GM12878 (cell line): ENCODE results near the gene COL4A1. TPM values are rescaled to one million over a fixed set of nuclear protein-coding genes. Genes with fewer than 3 reads are reported as not detected.

Experiments used
- ATAC-seq: fragments of 200-7000 bp; cut with Tn5 transposase; 3 replicates; pipeline ENCODE4 v1.9.1; 2020; ENCODE audit warnings: mild to moderate bottlenecking, moderate library complexity
- BruUV-seq: library from RNA; stranded (reverse); fragments of 400-500 nt; replicated peaks from 2 replicates; lab custom pipeline; 2021; lab: Mats Ljungman, UMichigan
- CTCF ChIA-PET: fragments of 300-600 bp; sonication (Branson Sonifier 250); formaldehyde crosslinking; extraction: SDS; loops from one replicate; lab custom pipeline; 2021; ENCODE audit warnings: inconsistent platforms; lab: Yijun Ruan, JAX
- POLR2A ChIA-PET: fragments of 350-600 bp; formaldehyde crosslinking; extraction: SDS; loops from one replicate; lab custom pipeline; 2021; ENCODE audit warnings: inconsistent platforms; lab: Charles Lee
- RAD21 ChIA-PET: fragments of 300-600 bp; sonication (Branson Sonifier 250); formaldehyde crosslinking; loops from one replicate; lab custom pipeline; 2023; ENCODE audit warnings: antibody characterized with exemption; ENCODE audit not compliant: unreplicated experiment; lab: Charles Lee
- SMC1A ChIA-PET: fragments of 300-600 bp; sonication (Branson Sonifier 250); formaldehyde crosslinking; loops from one replicate; lab custom pipeline; 2023; ENCODE audit not compliant: unreplicated experiment, uncharacterized antibody; lab: Charles Lee
- DNase-seq: peaks from one replicate; pipeline ENCODE4 v3.0.0-alpha.2; 2011; ENCODE audit warnings: low read depth, low spot score
- FAIRE-seq: peaks from 3 replicates; lab custom pipeline; 2011; peaks lifted over from hg19 to GRCh38; lab: Jason Lieb, UNC
- H2AFZ ChIP-seq: 2 replicates; pipeline ENCODE4 v1.6.0; 2011; ENCODE audit warnings: low read depth, low read length, control low read depth; ENCODE audit not compliant: control insufficient read depth
- H3K27ac ChIP-seq: 2 replicates; pipeline ENCODE4 v1.5.1; 2011; ENCODE audit warnings: control low read depth; ENCODE audit not compliant: control insufficient read depth, insufficient read depth
- H3K27me3 ChIP-seq, 2 experiments: replicated peaks in 1 of 2; 2 replicates each; pipeline versions ENCODE4 v1.6.0 to v1.6.1; 2011; ENCODE audit warnings: low read length in 1 of 2; ENCODE audit not compliant: control insufficient read depth in 2 of 2, insufficient read depth in 2 of 2
- H3K36me3 ChIP-seq, 2 experiments: 2 replicates each; pipeline ENCODE4 v1.5.1; 2011; ENCODE audit warnings: low read length in 1 of 2; ENCODE audit not compliant: control insufficient read depth in 2 of 2, insufficient read depth in 2 of 2
- H3K4me1 ChIP-seq: 2 replicates; pipeline ENCODE4 v1.6.1; 2011; ENCODE audit warnings: mild to moderate bottlenecking, low read length, moderate library complexity, mixed read lengths; ENCODE audit not compliant: control insufficient read depth, insufficient read depth
- H3K4me2 ChIP-seq: 2 replicates; pipeline ENCODE4 v1.6.0; 2011; ENCODE audit warnings: control low read depth; ENCODE audit not compliant: control insufficient read depth, insufficient read depth
- H3K4me3 ChIP-seq: fragments of 200-600 bp; sonication (generic); 2 replicates; pipeline ENCODE4 v1.5.1; 2016
- H3K79me2 ChIP-seq: 2 replicates; pipeline ENCODE4 v1.6.0; 2011; ENCODE audit warnings: low read length; ENCODE audit not compliant: control insufficient read depth, insufficient read depth
- H3K9ac ChIP-seq: 2 replicates; pipeline ENCODE4 v1.8.0; 2011; ENCODE audit warnings: low read length, control low read depth, mixed read lengths; ENCODE audit not compliant: control insufficient read depth, insufficient read depth
- H3K9me3 ChIP-seq: replicated peaks from 3 replicates; pipeline ENCODE4 v1.5.1; 2011; ENCODE audit warnings: mild to moderate bottlenecking, low read length; ENCODE audit not compliant: control insufficient read depth, insufficient read depth
- H4K20me1 ChIP-seq: 2 replicates; pipeline ENCODE4 v1.6.0; 2011; ENCODE audit not compliant: control insufficient read depth, insufficient read depth
- EZH2 ChIP-seq: IDR thresholded peaks from 2 replicates; pipeline ENCODE4 v1.6.1; 2012; ENCODE audit warnings: low read depth, mild to moderate bottlenecking, control low read depth, inconsistent platforms, low read length, borderline replicate concordance; ENCODE audit not compliant: control insufficient read depth
- KAT2A ChIP-seq: conservative IDR thresholded peaks from 2 replicates; pipeline ENCODE4 v1.6.1; 2011; ENCODE audit warnings: low read depth, low read length; ENCODE audit not compliant: control insufficient read depth
- RAD51 ChIP-seq: fragments of 450-650 bp; IDR thresholded peaks from 2 replicates; pipeline ENCODE4 v1.6.1; 2016; ENCODE audit warnings: moderate library complexity, mild to moderate bottlenecking, inconsistent platforms
- RFX5 ChIP-seq: IDR thresholded peaks from 2 replicates; pipeline ENCODE4 v1.6.1; 2011; ENCODE audit warnings: low read depth, low read length, improper control_type of control experiment
- WRNIP1 ChIP-seq: IDR thresholded peaks from 2 replicates; pipeline ENCODE4 v1.6.1; 2011; ENCODE audit warnings: low read depth, low read length, improper control_type of control experiment, borderline replicate concordance
- ZNF217 ChIP-seq: fragments of 450-650 bp; IDR thresholded peaks from 2 replicates; pipeline ENCODE4 v1.6.1; 2017; ENCODE audit warnings: antibody characterized with exemption, mild to moderate bottlenecking
- WGBS: methylation state at CpG from one replicate; pipeline ENCODE4 v1.1.6; 2016; ENCODE audit warnings: low lambda C conversion rate; ENCODE audit not compliant: insufficient replicate concordance, insufficient coverage; ENCODE audit errors: missing lambda C conversion rate; 5-methylcytosine and 5-hydroxymethylcytosine counted together
- in situ Hi-C: fragments of 300-500 bp; cut with MboI; formaldehyde crosslinking; loops from 9 replicates; pipeline ENCODE4 v1.14.3; 2018; ENCODE audit warnings: mixed read lengths
- intact Hi-C: fragments of 100-400 bp; cut with micrococcal nuclease; formaldehyde crosslinking; loops from one replicate; pipeline ENCODE4 v1.14.2; 2022; ENCODE audit not compliant: unreplicated experiment
- polyA plus RNA-seq, 11 experiments: library from polyadenylated mRNA; depleted of rRNA in 4 of 11; unstranded in 6 of 11; stranded (reverse) in 5 of 11; fragments of >200 nt; fragmentation: Nextera tagmentation in 4 of 11; fragmentation: Illumina TruSeq in 1 of 11; extraction: Ambion mirVana in 4 of 11; extraction: Trizol in 1 of 11; gene quantifications; 1 replicate in 1 of 11; 2 replicates in 10 of 11; pipeline versions ENCODE4 v1.2.1 to v1.2.3, GENCODE V29; 2011 to 2016; ENCODE audit warnings: inconsistent platforms in 2 of 11, missing spikeins in 2 of 11, low read depth in 1 of 11
- total RNA-seq, 4 experiments: library from RNA; depleted of rRNA in 3 of 4; stranded (reverse); fragments of >200 nt in 3 of 4; fragmentation: Illumina TruSeq in 1 of 4; extraction: Trizol in 1 of 4; gene quantifications; 2 replicates each; pipeline versions ENCODE4 v1.2.1 to v1.2.3, GENCODE V29; 2013 to 2021
- TF ChIP-seq, protein P1 (sequence below): fragments of 450-650 bp; IDR thresholded peaks from 2 replicates; pipeline ENCODE4 v1.6.1; 2017; ENCODE audit warnings: mild to moderate bottlenecking
- TF ChIP-seq, protein P2 (sequence below): fragments of 450-650 bp; IDR thresholded peaks from 2 replicates; pipeline ENCODE4 v1.6.1; 2017; ENCODE audit warnings: borderline replicate concordance

Gene COL4A1
- total and polyA plus RNA-seq, 10 of the 15 experiments (the other 5 are each of a cell fraction or from before 2014, with no cell fraction given), result 0.07 to 0.31 (median 0.13) TPM; not detected in 6

DNA sequence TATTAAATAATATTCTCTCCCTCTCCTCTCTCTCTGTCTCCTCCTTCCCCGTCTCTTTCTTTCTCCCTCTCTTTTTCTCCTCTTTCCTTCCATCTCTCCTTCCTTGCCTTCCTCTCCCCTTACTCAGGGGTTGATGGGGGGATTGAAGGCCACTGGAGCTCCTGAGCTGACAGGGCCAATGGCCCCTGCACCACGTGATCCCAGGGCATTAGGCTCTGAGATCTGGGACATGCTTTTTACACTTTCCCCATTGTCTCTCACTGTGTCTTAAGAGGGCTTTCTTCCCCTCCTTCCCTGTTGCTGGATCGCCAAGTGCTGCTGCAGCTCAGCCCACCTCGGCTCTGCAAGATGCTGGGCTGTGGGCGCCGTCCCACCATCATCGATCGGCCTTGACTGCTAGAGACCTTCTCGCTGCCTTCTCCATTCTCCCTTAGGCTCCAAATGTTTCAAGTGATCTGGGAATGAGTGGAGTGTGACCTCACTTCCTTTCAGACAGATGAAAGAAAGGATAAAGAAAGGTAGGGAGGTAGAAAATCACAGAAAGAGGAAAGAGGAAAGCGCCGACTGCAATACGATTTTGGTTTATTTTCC is 42.2 kb downstream of the COL4A1 start:
- H3K9ac ChIP-seq, result no peak overlapping the region
- FAIRE-seq (no peak), ATAC-seq (no peak), DNase-seq (no peak)
- ChIA-PET RAD21 (no interaction called here), POLR2A (no interaction called here), CTCF (no interaction called here), SMC1A (no interaction called here)
- no peaks in the 10 kb centered on the region for H3K79me2 ChIP-seq
- TF ChIP-seq, protein P1, sequence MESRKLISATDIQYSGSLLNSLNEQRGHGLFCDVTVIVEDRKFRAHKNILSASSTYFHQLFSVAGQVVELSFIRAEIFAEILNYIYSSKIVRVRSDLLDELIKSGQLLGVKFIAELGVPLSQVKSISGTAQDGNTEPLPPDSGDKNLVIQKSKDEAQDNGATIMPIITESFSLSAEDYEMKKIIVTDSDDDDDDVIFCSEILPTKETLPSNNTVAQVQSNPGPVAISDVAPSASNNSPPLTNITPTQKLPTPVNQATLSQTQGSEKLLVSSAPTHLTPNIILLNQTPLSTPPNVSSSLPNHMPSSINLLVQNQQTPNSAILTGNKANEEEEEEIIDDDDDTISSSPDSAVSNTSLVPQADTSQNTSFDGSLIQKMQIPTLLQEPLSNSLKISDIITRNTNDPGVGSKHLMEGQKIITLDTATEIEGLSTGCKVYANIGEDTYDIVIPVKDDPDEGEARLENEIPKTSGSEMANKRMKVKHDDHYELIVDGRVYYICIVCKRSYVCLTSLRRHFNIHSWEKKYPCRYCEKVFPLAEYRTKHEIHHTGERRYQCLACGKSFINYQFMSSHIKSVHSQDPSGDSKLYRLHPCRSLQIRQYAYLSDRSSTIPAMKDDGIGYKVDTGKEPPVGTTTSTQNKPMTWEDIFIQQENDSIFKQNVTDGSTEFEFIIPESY, result no peak
- no peak for TF ChIP-seq KAT2A
- no peak for TF ChIP-seq WRNIP1
- TF ChIP-seq ZNF217, result no peak
- TF ChIP-seq RAD51, result no peak
- H3K4me3 ChIP-seq, result no peak overlapping the region
- H3K27ac ChIP-seq, result no peak overlapping the region
- H3K4me1 ChIP-seq, result no peaks in the 10 kb centered on the region
- no peaks in the 10 kb centered on the region for H4K20me1 ChIP-seq
- H3K9me3 ChIP-seq, result no peaks in the 10 kb centered on the region
- BruUV-seq, result no TSS peak
- intact Hi-C loops (no loop called here), in situ Hi-C loops (no loop called here)
- H3K27me3 ChIP-seq, result peaks cover 2 to 3% of the 10 kb centered on the region in 2 experiments; a peak in 2 of 4 replicates
- no peak overlapping the region for H2AFZ ChIP-seq
- H3K4me2 ChIP-seq, result no peak overlapping the region
- 32% methylated on average over 12 of the region's 12 CpGs for WGBS
- H3K36me3 ChIP-seq, result no peaks in the 10 kb centered on the region

DNA sequence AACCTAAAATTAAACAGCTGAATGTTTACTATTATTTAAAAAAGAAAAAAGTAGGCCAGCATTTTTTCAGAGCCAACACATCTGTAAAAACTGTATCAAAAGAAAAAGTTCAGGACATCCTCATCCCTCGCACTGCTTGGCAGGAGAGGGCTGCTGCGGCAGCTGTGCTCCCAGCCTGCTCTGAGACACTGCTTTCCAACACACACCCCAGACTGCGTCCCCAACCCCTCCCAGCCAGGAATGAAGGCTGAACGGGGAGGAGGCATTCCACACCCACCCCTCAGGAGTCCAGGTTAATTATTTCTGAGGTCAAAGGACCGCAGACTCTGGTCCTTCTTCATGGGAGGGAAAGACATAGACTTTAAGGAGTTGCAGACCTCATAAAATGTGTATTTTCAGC is 43.1 kb downstream of the COL4A1 start:
- no peak overlapping the region for H3K4me3 ChIP-seq
- H3K36me3 ChIP-seq, result no peaks in the 10 kb centered on the region
- in situ Hi-C loops, result no loop called here
- no peaks in the 10 kb centered on the region for H3K9me3 ChIP-seq
- H4K20me1 ChIP-seq, result no peaks in the 10 kb centered on the region
- ATAC-seq, result no peak
- H3K27ac ChIP-seq, result no peak overlapping the region
- no peak overlapping the region for H3K9ac ChIP-seq
- H3K79me2 ChIP-seq, result no peaks in the 10 kb centered on the region
- H3K27me3 ChIP-seq, result peaks cover 2 to 3% of the 10 kb centered on the region in 2 experiments; a peak in 2 of 4 replicates
- POLR2A ChIA-PET, result no interaction called here
- RAD21 ChIA-PET, result no interaction called here
- SMC1A ChIA-PET, result interaction anchor here (0.6 kb wide), 1 partner anchor 565 kb away, joined by 3 read pairs; no protein-coding TSS in a partner anchor
- H3K4me2 ChIP-seq, result no peak overlapping the region
- TF ChIP-seq RFX5 (no peak), KAT2A (no peak), EZH2 (no peak)
- TF ChIP-seq, protein P2, sequence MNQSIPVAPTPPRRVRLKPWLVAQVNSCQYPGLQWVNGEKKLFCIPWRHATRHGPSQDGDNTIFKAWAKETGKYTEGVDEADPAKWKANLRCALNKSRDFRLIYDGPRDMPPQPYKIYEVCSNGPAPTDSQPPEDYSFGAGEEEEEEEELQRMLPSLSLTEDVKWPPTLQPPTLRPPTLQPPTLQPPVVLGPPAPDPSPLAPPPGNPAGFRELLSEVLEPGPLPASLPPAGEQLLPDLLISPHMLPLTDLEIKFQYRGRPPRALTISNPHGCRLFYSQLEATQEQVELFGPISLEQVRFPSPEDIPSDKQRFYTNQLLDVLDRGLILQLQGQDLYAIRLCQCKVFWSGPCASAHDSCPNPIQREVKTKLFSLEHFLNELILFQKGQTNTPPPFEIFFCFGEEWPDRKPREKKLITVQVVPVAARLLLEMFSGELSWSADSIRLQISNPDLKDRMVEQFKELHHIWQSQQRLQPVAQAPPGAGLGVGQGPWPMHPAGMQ, result no peak
- H3K4me1 ChIP-seq, result no peaks in the 10 kb centered on the region
- intact Hi-C loops, result no loop called here
- DNase-seq, result no peak
- H2AFZ ChIP-seq, result no peak overlapping the region
- CTCF ChIA-PET, result no interaction called here
- WGBS, result 32% methylated on average over 5 of the region's 5 CpGs
- no TSS peak for BruUV-seq
- FAIRE-seq, result no peak
